ENCODE measurements around the gene ASXL1.

- TF ChIP-seq POLR2A (IDR thresholded peaks at IDR 0.05) (no peak), CTCF (IDR thresholded peaks at IDR 0.05 in 8 of 11, conservative IDR thresholded peaks at IDR 0.05 in 3 of 11) (no peak)
These were observed 42.2 kb upstream of the ASXL1 start for GRCh38 chr20:32315891-32316290.
